PC-9 (cell line): ENCODE measurements around the gene ERMP1. TPM values are rescaled to one million over a fixed set of nuclear protein-coding genes. Genes with fewer than 3 reads are reported as not detected.
"Not testable (repeated sequence)": the region's sequence is repeated elsewhere in the genome, so short reads cannot be mapped to it uniquely, and the experiment has no call there.

Experiments
- BruUV-seq: library from RNA; stranded (reverse); fragments of 400-500 nt; replicated peaks from 2 replicates; lab custom pipeline; 2021; lab: Mats Ljungman, UMichigan
- CTCF ChIA-PET: fragments of 300-600 bp; sonication (Branson Sonifier 250); formaldehyde crosslinking; loops from one replicate; lab custom pipeline; 2022; ENCODE audit warnings: antibody characterized with exemption; lab: Charles Lee
- POLR2A ChIA-PET: fragments of 300-600 bp; sonication (Branson Sonifier 250); formaldehyde crosslinking; loops from one replicate; lab custom pipeline; 2022; ENCODE audit warnings: antibody characterized with exemption; ENCODE audit not compliant: unreplicated experiment; lab: Charles Lee
- DNase-seq, 2 experiments: peaks; one replicate each; pipeline versions ENCODE4 v3.0.0 to v3.0.0-alpha.2; 2015 to 2022; ENCODE audit warnings: mixed read lengths in 1 of 2
- H2AFZ ChIP-seq: fragments of 200-600 bp; sonication (generic); 2 replicates; pipeline ENCODE4 v1.8.1; 2017; ENCODE audit warnings: antibody characterized with exemption
- H3F3A ChIP-seq: fragments of 200-600 bp; sonication (generic); 2 replicates; pipeline ENCODE4 v1.8.1; 2017; ENCODE audit warnings: antibody characterized with exemption, mild to moderate bottlenecking, low read depth; ENCODE audit not compliant: insufficient read depth
- H3K27ac ChIP-seq: fragments of 200-600 bp; sonication (generic); 2 replicates; pipeline ENCODE4 v1.6.1; 2016; ENCODE audit warnings: mixed run types
- H3K27me3 ChIP-seq: fragments of 200-600 bp; sonication (generic); 2 replicates; pipeline ENCODE4 v1.6.1; 2016; ENCODE audit warnings: low read depth, mixed run types; ENCODE audit not compliant: insufficient read depth
- H3K36me3 ChIP-seq: fragments of 200-600 bp; sonication (generic); 2 replicates; pipeline ENCODE4 v1.6.1; 2016; ENCODE audit warnings: low read depth, mixed run types
- H3K4me1 ChIP-seq: fragments of 200-600 bp; sonication (generic); replicated peaks from 2 replicates; pipeline ENCODE4 v1.6.1; 2016; ENCODE audit warnings: mixed run types; ENCODE audit not compliant: insufficient read depth
- H3K4me2 ChIP-seq: fragments of 200-600 bp; sonication (generic); 2 replicates; pipeline ENCODE4 v1.6.1; 2017; ENCODE audit warnings: mixed run types
- H3K4me3 ChIP-seq: fragments of 200-600 bp; sonication (generic); 2 replicates; pipeline ENCODE4 v1.6.1; 2016; ENCODE audit warnings: mixed run types
- H3K79me2 ChIP-seq: fragments of 200-600 bp; sonication (generic); 2 replicates; pipeline ENCODE4 v1.6.1; 2017; ENCODE audit warnings: low read depth, mixed run types
- H3K9me2 ChIP-seq: fragments of 200-600 bp; sonication (generic); 2 replicates; pipeline ENCODE4 v1.8.1; 2017; ENCODE audit warnings: mild to moderate bottlenecking; ENCODE audit not compliant: insufficient read depth
- H3K9me3 ChIP-seq: fragments of 200-600 bp; sonication (generic); 2 replicates; pipeline ENCODE4 v1.8.1; 2016; ENCODE audit warnings: low read depth; ENCODE audit not compliant: insufficient read depth
- H4K20me1 ChIP-seq: fragments of 200-600 bp; sonication (generic); 2 replicates; pipeline ENCODE4 v1.8.1; 2017; ENCODE audit not compliant: insufficient read depth
- CTCF ChIP-seq: fragments of 200-600 bp; sonication (generic); conservative IDR thresholded peaks from 2 replicates; pipeline ENCODE4 v1.6.1; 2017; ENCODE audit warnings: mixed run types, antibody characterized with exemption, mild to moderate bottlenecking, moderate library complexity
- EZH2 ChIP-seq: fragments of 200-600 bp; sonication (generic); IDR thresholded peaks from 2 replicates; pipeline ENCODE4 v1.8.0; 2017; ENCODE audit warnings: antibody characterized with exemption, low read depth
- intact Hi-C: fragments of 100-400 bp; cut with micrococcal nuclease; formaldehyde crosslinking; loops from one replicate; pipeline ENCODE4 v1.10.0; 2022; ENCODE audit not compliant: unreplicated experiment
- total RNA-seq: library from RNA; stranded (reverse); gene quantifications from 2 replicates; pipeline ENCODE4 v1.2.3, GENCODE V29; 2021

ERMP1 gene
- total RNA-seq, 1 experiment from 2014 or later, result 51.0 TPM

DNA sequence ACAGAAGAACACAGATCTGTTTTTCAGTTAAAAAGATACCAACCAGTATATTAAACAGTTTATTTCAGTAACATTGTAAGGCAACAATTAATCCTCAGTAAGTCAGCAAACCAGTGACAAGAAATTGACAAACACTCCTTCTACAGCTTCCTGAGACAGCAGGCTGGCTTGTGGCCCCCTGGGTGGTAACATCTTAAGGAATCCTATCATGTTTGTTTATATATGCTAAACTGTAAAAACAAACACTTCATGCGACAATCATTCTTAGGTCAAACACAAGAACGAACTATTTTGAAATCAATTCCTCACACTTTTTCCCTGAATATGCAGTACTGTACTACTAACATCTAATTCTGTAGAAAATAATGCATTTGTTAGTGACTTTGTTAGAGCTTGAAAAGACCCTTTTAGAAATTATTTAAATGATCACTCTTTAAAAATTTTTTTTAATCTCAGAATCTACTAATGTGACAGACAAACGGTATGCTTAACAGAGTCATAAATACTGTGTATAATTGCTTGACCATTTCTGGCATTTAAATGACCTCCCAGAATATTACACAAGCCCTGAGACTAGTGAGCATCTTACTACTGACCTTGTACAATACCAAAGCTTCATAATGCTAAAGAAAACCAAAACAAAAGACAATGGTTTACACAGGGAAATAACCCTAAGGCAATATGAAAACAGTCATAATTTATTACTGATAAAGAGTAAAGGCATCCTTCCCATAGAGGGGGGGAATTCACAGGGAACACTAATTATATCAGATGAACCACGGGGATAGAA lies 48.2 kb downstream of the ERMP1 start:
- H3K4me2 ChIP-seq, result no peak overlapping the region
- CTCF ChIA-PET, result interaction anchor here (0.5 kb wide), 1 partner anchor 176 kb away, joined by 7 read pairs; no protein-coding TSS in a partner anchor
- POLR2A ChIA-PET, result no interaction called here
- H3F3A ChIP-seq, result no peaks in the 10 kb centered on the region; the same call in 1 of the 2 replicates
- no peaks in the 10 kb centered on the region; the same call in 1 of the 2 replicates for H3K4me1 ChIP-seq
- no peaks in the 10 kb centered on the region for H3K9me2 ChIP-seq
- no peak for DNase-seq
- TF ChIP-seq EZH2 (no peak), CTCF (no peak)
- H3K36me3 ChIP-seq, result peaks cover 32% of the 10 kb centered on the region; the same call in 1 of the 2 replicates
- no TSS peak for BruUV-seq
- no peak overlapping the region for H2AFZ ChIP-seq
- H4K20me1 ChIP-seq, result no peaks in the 10 kb centered on the region
- H3K79me2 ChIP-seq, result 0 out of 2 replicates have a peak, but pooled peaks cover 17% of the 10 kb centered on the region
- no peak overlapping the region for H3K4me3 ChIP-seq
- intact Hi-C loops, result no loop called here
- H3K27ac ChIP-seq, result no peak overlapping the region
- no peaks in the 10 kb centered on the region; the same call in 1 of the 2 replicates for H3K9me3 ChIP-seq
- H3K27me3 ChIP-seq, result no peaks in the 10 kb centered on the region

DNA sequence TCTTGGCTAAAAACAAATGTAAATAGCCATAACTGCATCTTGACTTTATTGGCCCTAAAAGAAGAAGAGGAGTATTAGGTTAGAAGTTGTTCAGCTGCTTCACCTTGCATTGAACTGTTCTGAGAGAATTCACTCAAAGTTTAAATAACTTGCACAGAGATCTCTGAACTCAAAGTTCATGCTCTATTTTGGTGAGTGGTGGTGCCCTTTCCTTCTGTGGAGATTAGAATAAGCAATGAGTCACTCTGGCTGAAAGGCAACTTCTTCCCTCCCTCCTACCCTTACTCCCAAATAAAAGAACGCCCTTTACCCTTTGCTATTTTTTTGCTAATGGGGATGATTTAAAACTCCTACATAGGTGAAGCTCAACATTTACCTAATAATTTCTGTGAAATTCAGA lies 48.9 kb downstream of the ERMP1 start:
- BruUV-seq, result no TSS peak
- Histone ChIP-seq H3K36me3 (peaks cover 39% of the 10 kb centered on the region; the same call in 1 of the 2 replicates), H3K4me3 (no peak overlapping the region), H3F3A (no peaks in the 10 kb centered on the region; the same call in 1 of the 2 replicates), H3K4me1 (no peaks in the 10 kb centered on the region; the same call in 1 of the 2 replicates), H3K9me2 (no peaks in the 10 kb centered on the region), H3K79me2 (0 out of 2 replicates have a peak, but pooled peaks cover 13% of the 10 kb centered on the region), H2AFZ (no peak overlapping the region), H4K20me1 (no peaks in the 10 kb centered on the region), H3K9me3 (no peaks in the 10 kb centered on the region; the same call in 1 of the 2 replicates), H3K27me3 (no peaks in the 10 kb centered on the region), H3K4me2 (no peak overlapping the region), H3K27ac (no peak overlapping the region)
- POLR2A ChIA-PET, result no interaction called here
- no peak for TF ChIP-seq CTCF
- no peak for TF ChIP-seq EZH2
- CTCF ChIA-PET, result interaction anchor here (0.5 kb wide), 1 partner anchor 175 kb away, joined by 7 read pairs; no protein-coding TSS in a partner anchor
- no peak for DNase-seq
- intact Hi-C loops, result no loop called here

GRCh38 chr9:5783420-5783819 lies 49.5 kb downstream of the ERMP1 start:
- H3K27me3 ChIP-seq, BruUV-seq, H2AFZ ChIP-seq, H3F3A ChIP-seq, H3K4me3 ChIP-seq, H3K9me3 ChIP-seq, POLR2A ChIA-PET, H3K27ac ChIP-seq, CTCF ChIA-PET, H4K20me1 ChIP-seq, H3K4me1 ChIP-seq, intact Hi-C loops, H3K4me2 ChIP-seq, H3K9me2 ChIP-seq, DNase-seq: not testable (repeated sequence)
- H3K79me2 ChIP-seq, result 0 out of 2 replicates have a peak, but pooled peaks cover 13% of the 10 kb centered on the region
- H3K36me3 ChIP-seq, result peaks cover 41% of the 10 kb centered on the region

DNA sequence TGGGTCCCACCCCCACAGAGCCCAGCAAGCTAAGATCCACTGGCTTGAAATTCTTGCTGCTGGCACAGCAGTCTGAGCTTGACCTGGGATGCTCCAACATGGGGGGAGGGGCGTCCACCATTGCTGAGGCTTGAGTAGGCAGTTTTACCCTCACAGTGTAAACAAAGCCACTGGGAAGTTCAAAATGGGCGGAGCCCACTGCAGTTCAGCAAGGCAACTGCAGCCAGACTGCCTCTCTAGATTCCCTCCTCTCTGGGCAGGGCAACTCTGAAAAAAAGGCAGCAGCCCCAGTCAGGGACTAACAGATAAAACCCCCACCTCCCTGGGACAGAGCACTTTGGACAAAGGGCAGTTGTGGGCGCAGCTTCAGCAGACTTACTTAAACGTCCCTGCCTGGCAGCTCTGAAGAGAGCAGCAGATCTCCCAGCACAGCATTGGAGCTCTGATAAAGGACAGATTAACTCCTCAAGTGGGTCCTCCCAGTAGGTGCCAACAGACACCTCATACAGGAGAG lies 53.2 kb downstream of the ERMP1 start:
- H2AFZ ChIP-seq, H3K4me3 ChIP-seq, intact Hi-C loops, H3K27ac ChIP-seq, BruUV-seq, H3K4me2 ChIP-seq, H4K20me1 ChIP-seq, DNase-seq, H3K9me2 ChIP-seq, H3K4me1 ChIP-seq, H3K27me3 ChIP-seq, POLR2A ChIA-PET, H3K9me3 ChIP-seq: not testable (repeated sequence)
- CTCF ChIA-PET, result interaction anchor here (0.9 kb wide), 1 partner anchor 516 kb away, joined by 3 read pairs; no protein-coding TSS in a partner anchor
- peaks cover 39% of the 10 kb centered on the region for H3K36me3 ChIP-seq
- 0 out of 2 replicates have a peak, but pooled peaks cover 12% of the 10 kb centered on the region for H3K79me2 ChIP-seq
- H3F3A ChIP-seq, result peaks cover 11% of the 10 kb centered on the region; the same call in 1 of the 2 replicates
